HG02588 (cell line): Measurements from ENCODE around the gene PSME3.

ENCODE experiments used
- ATAC-seq: cut with Tn5 transposase; IDR thresholded peaks from one replicate; pipeline ENCODE4 v1.9.1; 2021; ENCODE audit warnings: mild to moderate bottlenecking, moderate library complexity; ENCODE audit not compliant: unreplicated experiment

The PSME3 gene

DNA sequence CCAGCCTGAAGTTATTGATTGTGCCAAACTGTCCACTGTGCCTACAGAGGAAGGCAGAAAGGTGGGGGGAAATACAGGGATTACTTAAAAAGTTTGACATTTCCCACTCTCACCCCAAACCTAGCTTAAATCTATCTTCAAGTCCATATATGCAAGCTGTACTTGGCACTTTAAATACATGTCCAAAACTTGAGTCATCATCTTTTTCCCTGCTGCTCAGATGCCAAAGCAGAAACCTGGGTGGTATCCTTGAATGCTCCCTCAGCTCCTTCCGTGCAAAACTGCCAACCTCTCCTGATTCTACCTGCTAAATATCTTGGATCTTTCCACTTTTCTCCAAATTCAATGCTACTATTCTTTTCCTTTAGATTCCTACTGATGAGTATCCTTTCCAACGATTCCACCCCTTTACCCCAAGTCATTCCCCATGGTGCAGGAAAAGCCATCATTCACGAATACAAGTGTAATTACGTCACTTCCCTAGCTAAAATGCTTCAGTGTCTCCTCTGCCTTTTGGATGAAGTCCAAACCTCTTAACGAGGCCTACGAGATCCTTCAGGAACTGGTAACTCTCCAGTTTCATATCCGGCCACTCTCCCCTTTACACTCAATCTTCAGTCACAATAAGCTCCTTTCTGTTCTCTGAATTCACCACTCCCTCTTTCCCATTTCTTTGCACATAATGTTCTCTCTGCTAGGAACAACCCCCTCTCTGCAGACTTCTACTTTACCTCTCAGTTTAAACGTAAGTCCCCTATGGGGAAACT is 18.4 kb upstream of the PSME3 start:
- ATAC-seq, result no peak

GRCh38 chr17:42817866-42818265 is 15.3 kb upstream of the PSME3 start:
- no peak for ATAC-seq

- no peak for ATAC-seq
These were observed 14.8 kb upstream of the PSME3 start for GRCh38 chr17:42818379-42818778.

- no peak for ATAC-seq
These were observed 13.2 kb upstream of the PSME3 start for GRCh38 chr17:42819939-42820535.

DNA sequence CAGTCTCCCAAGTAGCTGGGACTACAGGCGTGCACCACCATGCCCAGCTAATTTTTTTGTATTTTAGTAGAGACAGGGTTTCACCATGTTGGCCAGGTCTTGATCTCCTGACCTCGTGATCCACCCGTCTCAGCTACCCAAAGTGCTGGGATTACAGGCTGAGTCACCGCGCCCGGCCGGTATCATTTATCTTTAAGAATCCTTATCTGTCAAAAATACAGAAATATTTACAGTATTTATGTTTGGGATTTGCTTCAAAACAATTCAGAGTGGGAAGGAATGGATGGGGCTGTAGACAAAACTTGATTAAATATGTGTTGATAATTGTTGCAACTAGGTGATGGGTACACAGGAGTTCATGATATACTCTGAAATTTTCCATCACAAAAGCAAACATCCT is 12.0 kb upstream of the PSME3 start:
- ATAC-seq, result no peak

GRCh38 chr17:42827472-42827871 is 5.7 kb upstream of the PSME3 start:
- no peak for ATAC-seq

GRCh38 chr17:42830971-42831370 is 2.2 kb upstream of the PSME3 start:
- ATAC-seq, result no peak

DNA sequence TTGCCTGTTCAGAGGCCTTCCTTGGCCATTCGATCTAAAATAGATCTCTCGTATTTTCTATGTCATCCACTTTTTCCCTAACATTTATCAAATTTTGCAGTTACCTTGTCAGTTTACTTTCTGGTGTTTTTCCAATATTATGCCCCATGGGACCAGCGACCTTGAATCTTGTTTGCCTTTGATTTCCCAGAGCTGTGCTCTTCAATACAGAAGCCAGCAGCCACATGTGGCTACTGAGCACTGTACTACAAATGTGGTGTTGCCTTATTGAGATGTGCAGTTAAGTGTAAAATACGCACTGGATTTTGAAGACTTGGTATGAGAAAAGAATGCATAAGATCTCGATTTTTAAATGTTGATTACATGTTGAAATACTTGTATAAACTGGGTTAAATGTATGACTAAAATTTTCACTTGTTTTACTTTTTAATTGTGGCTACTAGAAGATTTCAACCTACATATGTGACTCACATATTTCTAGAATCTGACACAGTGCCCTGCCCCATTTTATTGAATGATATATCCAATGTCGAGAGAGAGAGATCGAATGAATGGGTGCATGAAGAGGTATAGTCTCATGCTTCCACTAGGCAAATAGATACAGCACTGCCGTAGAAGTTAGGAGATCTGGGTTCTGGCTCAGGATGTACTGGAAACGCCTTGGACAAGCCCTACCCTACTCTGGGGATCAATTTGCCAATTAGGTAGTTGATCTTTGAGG is 824 bp upstream of the PSME3 start:
- no peak for ATAC-seq

DNA sequence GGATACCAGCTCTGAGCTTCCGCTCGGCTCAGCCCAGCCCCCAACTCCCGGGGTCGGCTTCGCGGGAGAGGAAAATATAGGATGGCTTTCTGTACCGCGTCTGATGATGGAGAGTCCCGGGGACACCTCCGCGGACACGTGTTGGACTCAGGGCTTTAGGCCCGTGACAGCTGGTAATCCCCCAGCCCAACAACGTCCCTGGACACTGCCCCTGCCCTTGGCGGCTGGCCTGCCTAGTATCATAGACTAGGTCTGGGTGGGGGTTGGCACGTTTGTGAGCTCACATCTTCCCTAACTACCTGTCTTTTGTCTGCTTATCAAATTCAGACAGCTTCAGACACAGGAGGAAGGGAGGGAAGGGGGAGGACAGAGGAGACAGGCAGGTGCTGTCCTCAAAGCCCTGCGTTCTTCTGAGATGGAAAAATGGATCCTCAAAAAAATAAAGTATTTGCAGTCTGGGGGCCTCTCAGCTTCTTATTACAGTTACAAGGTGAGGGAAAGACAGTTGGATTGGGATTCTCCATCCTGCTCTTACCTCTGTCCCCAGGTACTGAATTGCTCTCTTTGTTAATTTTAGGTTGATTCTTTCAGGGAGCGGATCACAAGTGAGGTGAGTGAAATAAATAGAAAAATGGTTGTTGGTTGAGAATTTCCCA is 698 bp downstream of the PSME3 start:
- ATAC-seq, result no peak

GRCh38 chr17:42835732-42836131 is 2.5 kb downstream of the PSME3 start:
- ATAC-seq, result no peak

- ATAC-seq, result no peak
These were observed 8.9 kb downstream of the PSME3 start for GRCh38 chr17:42841975-42842685.

GRCh38 chr17:42843358-42843934 is 10.2 kb downstream of the PSME3 start:
- no peak for ATAC-seq

GRCh38 chr17:42844271-42844670 is 11.1 kb downstream of the PSME3 start, which contains the start of gene AOC2:
Gene AOC2, plus strand, starts transcription at chr17:42844580. Its CDS starts 47 bp downstream, at chr17:42844627.
- no peak for ATAC-seq

- ATAC-seq, result no peak
These were observed 11.8 kb downstream of the PSME3 start for GRCh38 chr17:42844761-42845555.

DNA sequence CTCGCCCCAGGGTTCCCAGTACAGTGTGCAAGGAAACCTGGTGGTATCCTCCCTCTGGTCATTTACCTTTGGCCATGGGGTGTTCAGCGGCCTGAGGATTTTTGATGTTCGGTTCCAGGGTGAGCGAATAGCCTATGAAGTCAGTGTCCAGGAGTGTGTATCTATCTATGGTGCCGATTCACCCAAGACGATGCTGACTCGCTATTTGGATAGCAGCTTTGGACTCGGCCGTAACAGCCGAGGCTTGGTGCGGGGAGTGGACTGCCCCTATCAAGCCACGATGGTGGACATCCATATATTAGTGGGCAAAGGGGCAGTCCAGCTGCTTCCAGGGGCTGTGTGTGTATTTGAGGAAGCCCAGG is 12.3 kb downstream of the PSME3 start:
- no peak for ATAC-seq

- ATAC-seq, result no peak
These were observed 12.9 kb downstream of the PSME3 start for GRCh38 chr17:42845918-42846593.

- ATAC-seq, result no peak
These were observed 13.5 kb downstream of the PSME3 start for GRCh38 chr17:42846594-42847280.

DNA sequence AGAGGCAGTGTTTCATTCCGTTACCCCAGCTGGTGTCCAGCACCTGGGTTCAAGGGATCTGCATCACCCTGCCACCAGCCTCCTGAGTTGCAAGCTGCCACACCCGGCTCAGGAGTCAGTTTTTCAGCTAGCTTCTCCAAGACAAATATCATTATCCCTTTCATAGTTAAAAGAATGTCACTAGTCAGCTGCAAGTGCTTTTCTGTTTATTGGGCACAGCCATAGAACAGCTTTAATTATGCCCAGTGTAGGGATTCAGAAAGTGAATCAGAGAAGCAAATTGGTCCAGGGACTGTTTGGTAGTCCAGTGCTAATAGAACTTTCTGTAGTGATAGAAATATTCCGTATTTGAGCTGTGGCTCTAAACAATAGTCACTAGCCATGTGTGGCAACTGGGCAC is 14.9 kb downstream of the PSME3 start:
- ATAC-seq, result no peak

- no peak for ATAC-seq
These were observed 15.8 kb downstream of the PSME3 start for GRCh38 chr17:42849031-42849430.
